C4-2B (cell line): ENCODE measurements around the gene KRTAP19-5.

Source experiments
- CTCF ChIP-seq: fragments of 450-650 bp; conservative IDR thresholded peaks from 2 replicates; pipeline ENCODE4 v1.5.1; 2017; ENCODE audit warnings: mild to moderate bottlenecking
- ZFX ChIP-seq: fragments of 450-650 bp; IDR thresholded peaks from 2 replicates; pipeline ENCODE4 v1.6.1; 2017

- TF ChIP-seq CTCF (no peak), ZFX (no peak)
Observed at GRCh38 chr21:30502041-30502440, at the start of gene KRTAP19-5.
